K562 (cell line): ENCODE results near the gene MCC. TPM values are rescaled to one million over a fixed set of nuclear protein-coding genes. Genes with fewer than 3 reads are reported as not detected.

ENCODE experiments used
- ARHGAP35 ChIP-seq: fragments of 450-650 bp; IDR thresholded peaks from 2 replicates; pipeline ENCODE4 v1.6.1; 2018; ENCODE audit not compliant: partially characterized antibody
- CBFA2T2 ChIP-seq: fragments of 450-650 bp; conservative IDR thresholded peaks from 2 replicates; pipeline ENCODE4 v1.6.1; 2017; ENCODE audit warnings: mild to moderate bottlenecking
- CBFA2T3 ChIP-seq: fragments of 450-650 bp; IDR thresholded peaks from 2 replicates; pipeline ENCODE4 v1.6.1; 2017
- CBX1 ChIP-seq: sonication (generic); IDR thresholded peaks from 2 replicates; pipeline ENCODE4 v1.6.1; 2016; ENCODE audit warnings: antibody characterized with exemption, low read depth, mild to moderate bottlenecking
- CREM ChIP-seq: IDR thresholded peaks from 2 replicates; pipeline ENCODE4 v1.6.1; 2014; ENCODE audit warnings: antibody characterized with exemption, low read depth
- CXXC5 ChIP-seq: fragments of 250-450 bp; sonication (Bioruptor Pico); IDR thresholded peaks from 2 replicates; pipeline ENCODE4 v1.8.0; 2022; ENCODE audit warnings: inconsistent platforms, mild to moderate bottlenecking, moderate library complexity
- E2F1 ChIP-seq: sonication (generic); formaldehyde crosslinking; IDR thresholded peaks from 2 replicates; pipeline ENCODE4 v1.8.1; 2023; ENCODE audit warnings: mild to moderate bottlenecking, missing genetic modification reagents, moderate library complexity
- E2F3 ChIP-seq: fragments of 250-450 bp; sonication (Bioruptor Pico); IDR thresholded peaks from 2 replicates; pipeline ENCODE4 v1.4.0; 2020; ENCODE audit warnings: mild to moderate bottlenecking
- GABPB1 ChIP-seq: sonication (generic); formaldehyde crosslinking; IDR thresholded peaks from 2 replicates; pipeline ENCODE4 v1.8.0; 2022; ENCODE audit warnings: mild to moderate bottlenecking, missing genetic modification reagents
- MEIS2 ChIP-seq: fragments of 450-650 bp; IDR thresholded peaks from 2 replicates; pipeline ENCODE4 v1.6.1; 2014; ENCODE audit warnings: mild to moderate bottlenecking; ENCODE audit not compliant: partially characterized antibody
- NR4A1 ChIP-seq, 2 experiments: fragments of 250-450 bp in 1 of 2; fragments of 450-650 bp in 1 of 2; sonication (Bioruptor Pico) in 1 of 2; IDR thresholded peaks; 2 replicates each; pipeline versions ENCODE4 v1.4.0 to v1.6.1; 2016 to 2020; ENCODE audit warnings: mild to moderate bottlenecking in 2 of 2, missing compliant biosample characterization in 1 of 2, missing genetic modification characterization in 1 of 2, moderate library complexity in 1 of 2
- PRPF4 ChIP-seq: fragments of 200-400 bp; formaldehyde crosslinking; IDR thresholded peaks from one replicate; pipeline ENCODE4 v1.6.1; 2017; ENCODE audit warnings: low read length, low read depth, mild to moderate bottlenecking; ENCODE audit not compliant: insufficient read depth, poor library complexity, severe bottlenecking
- RBM22 ChIP-seq: fragments of 200-400 bp; formaldehyde crosslinking; IDR thresholded peaks from 2 replicates; pipeline ENCODE4 v1.6.1; 2018; ENCODE audit warnings: low read length, low read depth; ENCODE audit not compliant: poor library complexity, severe bottlenecking
- SETDB1 ChIP-seq: IDR thresholded peaks from one replicate; pipeline ENCODE4 v1.6.1; 2012; ENCODE audit warnings: low read length, control low read depth, inconsistent platforms
- SMAD4 ChIP-seq: fragments of 250-450 bp; sonication (Bioruptor Pico); conservative IDR thresholded peaks from 2 replicates; pipeline ENCODE4 v1.8.0; 2021; ENCODE audit warnings: inconsistent platforms, mild to moderate bottlenecking, moderate library complexity
- SMARCA4 ChIP-seq: fragments of 450-650 bp; IDR thresholded peaks from 2 replicates; pipeline ENCODE4 v1.6.1; 2016
- TEAD1 ChIP-seq, 2 experiments: fragments of 450-650 bp in 1 of 2; sonication (generic) in 1 of 2; formaldehyde crosslinking; IDR thresholded peaks; 2 replicates each; pipeline versions ENCODE4 v1.4.0 to v1.8.0; 2020 to 2022; ENCODE audit warnings: mild to moderate bottlenecking in 2 of 2, missing genetic modification reagents in 1 of 2
- TEAD4 ChIP-seq, 2 experiments: sonication (generic) in 1 of 2; formaldehyde crosslinking in 1 of 2; IDR thresholded peaks; 2 replicates each; pipeline versions ENCODE4 v1.6.1 to v1.8.0; 2012 to 2022; ENCODE audit warnings: borderline replicate concordance in 1 of 2, inconsistent platforms in 1 of 2, low read length in 1 of 2, mild to moderate bottlenecking in 1 of 2, missing genetic modification reagents in 1 of 2
- ZBTB17 ChIP-seq: fragments of 450-650 bp; formaldehyde crosslinking; IDR thresholded peaks from 2 replicates; pipeline ENCODE4 v1.4.0; 2020; ENCODE audit warnings: mild to moderate bottlenecking
- ZC3H8 ChIP-seq: fragments of 450-650 bp; IDR thresholded peaks from 2 replicates; pipeline ENCODE4 v1.6.1; 2017
- ZNF24 ChIP-seq: fragments of 450-650 bp; IDR thresholded peaks from 2 replicates; pipeline ENCODE4 v1.6.1; 2016
- ZNF507 ChIP-seq: conservative IDR thresholded peaks from 2 replicates; pipeline ENCODE4 v1.6.1; 2017; ENCODE audit warnings: missing genetic modification characterization, missing compliant biosample characterization
- ZNF584 ChIP-seq: fragments of 200-800 bp; sonication (Bioruptor generic); IDR thresholded peaks from 2 replicates; pipeline ENCODE4 v1.6.1; 2016; ENCODE audit warnings: low read depth, mild to moderate bottlenecking, missing genetic modification characterization, missing compliant biosample characterization
- ZNF592 ChIP-seq: fragments of 450-650 bp; IDR thresholded peaks from 2 replicates; pipeline ENCODE4 v1.6.1; 2017; ENCODE audit warnings: antibody characterized with exemption, mild to moderate bottlenecking
- ZNF76 ChIP-seq: fragments of 250-450 bp; sonication (Bioruptor Pico); IDR thresholded peaks from 2 replicates; pipeline ENCODE4 v1.4.0; 2020; ENCODE audit warnings: mild to moderate bottlenecking, moderate library complexity, borderline replicate concordance
- polyA plus RNA-seq, 8 experiments: library from polyadenylated mRNA; depleted of rRNA in 4 of 8; stranded (reverse) in 5 of 8; unstranded in 3 of 8; fragments of >200 nt; fragmentation: Nextera tagmentation in 2 of 8; fragmentation: Illumina TruSeq in 1 of 8; extraction: Ambion mirVana in 2 of 8; extraction: Trizol in 1 of 8; gene quantifications; 2 replicates each; pipeline versions ENCODE4 v1.2.1 to v1.2.3, GENCODE V29; 2011 to 2014; ENCODE audit warnings: inconsistent platforms in 1 of 8, missing spikeins in 1 of 8
- total RNA-seq, 7 experiments: library from RNA; depleted of rRNA in 6 of 7; stranded (reverse); fragments of >200 nt in 6 of 7; fragmentation: Illumina TruSeq in 2 of 7; extraction: Trizol in 2 of 7; gene quantifications; 2 replicates each; pipeline versions ENCODE4 v1.2.1 to v1.2.3, GENCODE V29; 2011 to 2021; ENCODE audit warnings: low replicate concordance in 1 of 7

MCC gene
- total and polyA plus RNA-seq, 9 of the 15 experiments (the other 6 are each of a cell fraction or from before 2014, with no cell fraction given), result 0.04 to 0.24 (median 0.06) TPM; not detected in 1

GRCh38 chr5:113084402-113085083 is 403.7 kb downstream of the MCC start (continued):
- peak; percentile 77 for TF ChIP-seq CXXC5 (CRISPR knock-in tag)
- TF ChIP-seq ZNF507 (tag), result no peak
- TF ChIP-seq GABPB1 (CRISPR knock-in tag), result no peak
- TF ChIP-seq CBFA2T2, result peak; percentile 97
- no peak for TF ChIP-seq CBX1
- peak; percentile 99 for TF ChIP-seq MEIS2
- TF ChIP-seq ZBTB17 (CRISPR knock-in tag), result no peak
- TF ChIP-seq NR4A1 (CRISPR knock-in tag; IDR thresholded peaks at IDR 0.05), result no peak
- peak; percentile 56; the same call in 1 of the 2 replicates for TF ChIP-seq NR4A1 (tag; IDR thresholded peaks at IDR 0.05)
- TF ChIP-seq ZNF76 (CRISPR knock-in tag), result no peak
- no peak for TF ChIP-seq ZC3H8
- TF ChIP-seq ZNF24, result no peak
- TF ChIP-seq CBFA2T3, result peak; percentile 97
- no peak for TF ChIP-seq RBM22
- peak; percentile 85 for TF ChIP-seq ARHGAP35
- TF ChIP-seq TEAD4 (IDR thresholded peaks at IDR 0.05; ENCODE audit: low read length), result peak; percentile 90
- no peak for TF ChIP-seq TEAD4 (CRISPR knock-in tag; IDR thresholded peaks at IDR 0.05; ENCODE audit: borderline replicate concordance)
- TF ChIP-seq CREM, result 0 out of 2 replicates have a peak, but pooled peaks have one; percentile 30
- TF ChIP-seq SMARCA4, result peak; percentile 78
- TF ChIP-seq ZNF592, result no peak
- TF ChIP-seq E2F1, result 0 out of 2 replicates have a peak, but pooled peaks have one; percentile 49
- TF ChIP-seq SMAD4 (CRISPR knock-in tag), result peak; percentile 73; the same call in 1 of the 2 replicates
- no peak for TF ChIP-seq ZNF584
- no peak for TF ChIP-seq TEAD1 (CRISPR knock-in tag; IDR thresholded peaks at IDR 0.05)
- TF ChIP-seq PRPF4, result no peak
- no peak for TF ChIP-seq SETDB1
- TF ChIP-seq E2F3 (CRISPR knock-in tag), result no peak
